ENCODE data around the gene ACOXL.

The ACOXL gene

GRCh38 chr2:110919738-110920137, 187.4 kb downstream of the ACOXL start:
- POLR2A ChIA-PET (ENCODE audit: low non-redundant PET), result no interaction called here
- DNase-seq (ENCODE audit: low spot score), result no peak
- H3K27ac ChIP-seq, result no peak overlapping the region
- no peak for TF ChIP-seq CTCF (conservative IDR thresholded peaks at IDR 0.05; ENCODE audit: low read depth)
- CTCF ChIA-PET, result no interaction called here

- no peak for TF ChIP-seq CTCF (conservative IDR thresholded peaks at IDR 0.05; ENCODE audit: low read depth)
- CTCF ChIA-PET, result no interaction called here
- POLR2A ChIA-PET (ENCODE audit: low non-redundant PET), result no interaction called here
- no peak overlapping the region for H3K27ac ChIP-seq
- no peak for DNase-seq (ENCODE audit: low spot score)
Measured at GRCh38 chr2:110925479-110925878, 193.1 kb downstream of the ACOXL start.

- POLR2A ChIA-PET (ENCODE audit: low non-redundant PET), result no interaction called here
- no peak for TF ChIP-seq CTCF (conservative IDR thresholded peaks at IDR 0.05; ENCODE audit: low read depth)
- CTCF ChIA-PET, result no interaction called here
- DNase-seq (ENCODE audit: low spot score), result no peak
- no peak overlapping the region for H3K27ac ChIP-seq
Measured at GRCh38 chr2:110927526-110927925, 195.2 kb downstream of the ACOXL start.

- TF ChIP-seq CTCF (conservative IDR thresholded peaks at IDR 0.05; ENCODE audit: low read depth), result no peak
Measured at GRCh38 chr2:110929528-110929927, 197.2 kb downstream of the ACOXL start.

GRCh38 chr2:110931648-110932047, 199.3 kb downstream of the ACOXL start:
- no peak overlapping the region for H3K27ac ChIP-seq
- ChIA-PET POLR2A (ENCODE audit: low non-redundant PET) (no interaction called here), CTCF (interaction anchor here (0.6 kb wide), 1 partner anchor 17 kb away, joined by 3 read pairs; no protein-coding TSS in a partner anchor)
- no peak for TF ChIP-seq CTCF (conservative IDR thresholded peaks at IDR 0.05; ENCODE audit: low read depth)
- peak; percentile 20 for DNase-seq (ENCODE audit: low spot score)

More at GRCh38 chr2:110929528-110929927, 197.2 kb downstream of the ACOXL start:
- ChIA-PET CTCF (no interaction called here), POLR2A (ENCODE audit: low non-redundant PET) (no interaction called here)
- no peak overlapping the region for H3K27ac ChIP-seq
- DNase-seq (ENCODE audit: low spot score), result no peak

- H3K27ac ChIP-seq, result no peak overlapping the region
- TF ChIP-seq CTCF (conservative IDR thresholded peaks at IDR 0.05; ENCODE audit: low read depth), result no peak
- DNase-seq (ENCODE audit: low spot score), result no peak
- CTCF ChIA-PET, result no interaction called here
- POLR2A ChIA-PET (ENCODE audit: low non-redundant PET), result no interaction called here
Measured at GRCh38 chr2:110933420-110933819, 201.0 kb downstream of the ACOXL start.

GRCh38 chr2:110934948-110935347, 202.6 kb downstream of the ACOXL start:
- no peak for DNase-seq (ENCODE audit: low spot score)
- CTCF ChIA-PET, result no interaction called here
- no peak for TF ChIP-seq CTCF (conservative IDR thresholded peaks at IDR 0.05; ENCODE audit: low read depth)
- no peak overlapping the region for H3K27ac ChIP-seq
- POLR2A ChIA-PET (ENCODE audit: low non-redundant PET), result no interaction called here

Measured in RWPE1 (cell line).